HEK293T (cell line): ENCODE results near the gene CALML3.

Source experiments
- ARNT ChIP-seq: fragments of 450-650 bp; IDR thresholded peaks from 2 replicates; pipeline ENCODE4 v1.6.1; 2017; ENCODE audit warnings: mild to moderate bottlenecking
- BHLHE40 ChIP-seq: fragments of 450-650 bp; IDR thresholded peaks from 2 replicates; pipeline ENCODE4 v1.6.1; 2016; ENCODE audit warnings: mild to moderate bottlenecking, moderate library complexity, borderline replicate concordance
- FOXM1 ChIP-seq: fragments of 450-650 bp; IDR thresholded peaks from 2 replicates; pipeline ENCODE4 v1.6.1; 2017; ENCODE audit warnings: mild to moderate bottlenecking, borderline replicate concordance
- HDGF ChIP-seq: fragments of 450-650 bp; IDR thresholded peaks from 2 replicates; pipeline ENCODE4 v1.6.1; 2017; ENCODE audit warnings: antibody characterized with exemption, borderline replicate concordance

- TF ChIP-seq ARNT (no peak), FOXM1 (no peak), HDGF (no peak), BHLHE40 (no peak)
Observed at GRCh38 chr10:5567477-5567876, 42.7 kb downstream of the CALML3 start.
